Duodenal mucosa (tissue), 2 donors: ENCODE results near the gene BSCL2.
"Not testable (repeated sequence)": the region's sequence is repeated elsewhere in the genome, so short reads cannot be mapped to it uniquely, and the experiment has no call there.

ENCODE experiments used
- H3K27ac ChIP-seq: one replicate; pipeline ENCODE4 v1.7.0; 2013; ENCODE audit warnings: low read depth, low read length
- H3K27me3 ChIP-seq, 2 donors: one replicate each; pipeline ENCODE4 v1.7.0; 2013; ENCODE audit warnings: low read length in 2 of 2, control low read depth in 1 of 2; ENCODE audit not compliant: insufficient read depth in 2 of 2, control insufficient read depth in 1 of 2
- H3K36me3 ChIP-seq, 2 donors: one replicate each; pipeline ENCODE4 v1.7.0; 2013; ENCODE audit warnings: low read length in 2 of 2, control low read depth in 1 of 2; ENCODE audit not compliant: insufficient read depth in 2 of 2, control insufficient read depth in 1 of 2
- H3K4me1 ChIP-seq, 2 donors: one replicate each; pipeline ENCODE4 v1.7.0; 2013; ENCODE audit warnings: low read length in 2 of 2, control low read depth in 1 of 2; ENCODE audit not compliant: insufficient read depth in 2 of 2, control insufficient read depth in 1 of 2
- H3K4me3 ChIP-seq, 2 donors: one replicate each; pipeline ENCODE4 v1.7.0; 2013; ENCODE audit warnings: low read length in 2 of 2, low read depth in 1 of 2
- H3K9ac ChIP-seq, 2 donors: one replicate each; pipeline ENCODE4 v1.7.0; 2013; ENCODE audit warnings: low read length in 2 of 2, low read depth in 1 of 2
- H3K9me3 ChIP-seq, 2 donors: one replicate each; pipeline ENCODE4 v1.7.0; 2013; ENCODE audit warnings: low read length in 2 of 2, control low read depth in 1 of 2; ENCODE audit not compliant: control insufficient read depth in 1 of 2

Gene BSCL2

GRCh38 chr11:62708793-62709192 lies 1.6 kb upstream of the BSCL2 start:
- Histone ChIP-seq H3K4me1 (peaks cover 46 to 59% of the 10 kb centered on the region in 2 donors), H3K4me3 (peak overlapping the region; percentile 79 to 89), H3K9me3 (no peaks in the 10 kb centered on the region), H3K9ac (peak overlapping the region; percentile 78 to 90), H3K36me3 (peaks cover 17 to 20% of the 10 kb centered on the region in 2 donors), H3K27me3 (no peaks in the 10 kb centered on the region), H3K27ac (peak overlapping the region; percentile 84)

GRCh38 chr11:62708392-62708791 lies 1.2 kb upstream of the BSCL2 start:
- no peaks in the 10 kb centered on the region for H3K27me3 ChIP-seq
- peak overlapping the region; percentile 79 to 89 for H3K4me3 ChIP-seq
- H3K9ac ChIP-seq, result peak overlapping the region; percentile 78 to 90
- peaks cover 42 to 55% of the 10 kb centered on the region in 2 donors for H3K4me1 ChIP-seq
- peaks cover 17 to 20% of the 10 kb centered on the region in 2 donors for H3K36me3 ChIP-seq
- H3K27ac ChIP-seq, result no peak overlapping the region
- H3K9me3 ChIP-seq, result no peaks in the 10 kb centered on the region

GRCh38 chr11:62706850-62707247 lies 375 bp downstream of the BSCL2 start:
- Histone ChIP-seq H3K4me1 (peaks cover 33 to 42% of the 10 kb centered on the region in 2 donors), H3K27ac (peak overlapping the region; percentile 47), H3K4me3 (peak overlapping the region; percentile 67 to 71), H3K9me3 (no peaks in the 10 kb centered on the region), H3K9ac (peak overlapping the region; percentile 75 to 76), H3K27me3 (no peaks in the 10 kb centered on the region), H3K36me3 (peaks cover 10 to 19% of the 10 kb centered on the region in 2 donors)

- peak overlapping the region; percentile 70 for H3K27ac ChIP-seq
- peak overlapping the region; percentile 75 to 76 for H3K9ac ChIP-seq
- no peaks in the 10 kb centered on the region for H3K9me3 ChIP-seq
- peaks cover 7 to 21% of the 10 kb centered on the region in 2 donors for H3K36me3 ChIP-seq
- peaks cover 33 to 42% of the 10 kb centered on the region in 2 donors for H3K4me1 ChIP-seq
- H3K27me3 ChIP-seq, result no peaks in the 10 kb centered on the region
- peak overlapping the region; percentile 81 to 87 for H3K4me3 ChIP-seq
These were observed 1.1 kb downstream of the BSCL2 start for GRCh38 chr11:62705880-62706849.

- H3K4me1 ChIP-seq, result peaks cover 31 to 38% of the 10 kb centered on the region in 2 donors
- H3K4me3 ChIP-seq, result peak overlapping the region; percentile 81 to 87
- H3K9ac ChIP-seq, result peak overlapping the region; percentile 40 to 76
- no peaks in the 10 kb centered on the region for H3K9me3 ChIP-seq
- no peaks in the 10 kb centered on the region for H3K27me3 ChIP-seq
- peaks cover 7 to 16% of the 10 kb centered on the region in 2 donors for H3K36me3 ChIP-seq
- H3K27ac ChIP-seq, result peak overlapping the region; percentile 70
These were observed 1.8 kb downstream of the BSCL2 start for GRCh38 chr11:62705413-62705812.

- not testable (repeated sequence) for H3K4me3 ChIP-seq, H3K27me3 ChIP-seq, H3K9ac ChIP-seq, H3K27ac ChIP-seq, H3K9me3 ChIP-seq
- peaks cover 22 to 30% of the 10 kb centered on the region in 2 donors for H3K4me1 ChIP-seq
- peaks cover 5 to 13% of the 10 kb centered on the region in 2 donors for H3K36me3 ChIP-seq
These were observed 3.3 kb downstream of the BSCL2 start for GRCh38 chr11:62703921-62704320.

GRCh38 chr11:62702246-62702645 lies 5.0 kb downstream of the BSCL2 start:
- H3K36me3 ChIP-seq, result peaks cover 5 to 13% of the 10 kb centered on the region in 2 donors
- H3K4me3 ChIP-seq, result no peak overlapping the region
- peaks cover 16 to 20% of the 10 kb centered on the region in 2 donors for H3K4me1 ChIP-seq
- H3K27me3 ChIP-seq, result no peaks in the 10 kb centered on the region
- no peaks in the 10 kb centered on the region for H3K9me3 ChIP-seq
- H3K27ac ChIP-seq, result no peak overlapping the region
- no peak overlapping the region for H3K9ac ChIP-seq

- no peaks in the 10 kb centered on the region for H3K4me1 ChIP-seq
- H3K27me3 ChIP-seq, result no peaks in the 10 kb centered on the region
- no peak overlapping the region for H3K9ac ChIP-seq
- H3K4me3 ChIP-seq, result no peak overlapping the region
- H3K36me3 ChIP-seq, result peaks cover 20 to 28% of the 10 kb centered on the region in 2 donors
- no peak overlapping the region for H3K27ac ChIP-seq
- H3K9me3 ChIP-seq, result no peaks in the 10 kb centered on the region
These were observed 12.6 kb downstream of the BSCL2 start for GRCh38 chr11:62694455-62695167.

GRCh38 chr11:62693624-62694023 lies 13.6 kb downstream of the BSCL2 start:
- not testable (repeated sequence) for H3K9ac ChIP-seq, H3K9me3 ChIP-seq, H3K27ac ChIP-seq, H3K4me3 ChIP-seq, H3K27me3 ChIP-seq, H3K4me1 ChIP-seq
- H3K36me3 ChIP-seq, result peaks cover 20 to 28% of the 10 kb centered on the region in 2 donors
